CD14-positive monocyte (primary cell): ENCODE data around the gene DGKB. TPM values are rescaled to one million over a fixed set of nuclear protein-coding genes. Genes with fewer than 3 reads are reported as not detected.

Experiments
- DNase-seq, 3 donors: peaks; one replicate each; pipeline ENCODE4 v3.0.0-alpha.2; 2011 to 2022
- H2AFZ ChIP-seq: 2 replicates; pipeline ENCODE4 v1.6.0; 2012; ENCODE audit warnings: mild to moderate bottlenecking, low read depth, low read length, inconsistent platforms; ENCODE audit not compliant: insufficient read depth, poor library complexity, severe bottlenecking
- H3K27ac ChIP-seq, 2 donors: 1 replicate in 1 of 2; 2 replicates in 1 of 2; pipeline ENCODE4 v1.5.1; 2012 to 2013; ENCODE audit warnings: low read length in 2 of 2, control low read depth in 1 of 2, inconsistent platforms in 1 of 2, low read depth in 1 of 2, mild to moderate bottlenecking in 1 of 2
- H3K27me3 ChIP-seq, 2 donors: one replicate each; pipeline versions ENCODE4 v1.6.0 to v1.6.1; 2011 to 2013; ENCODE audit warnings: low read length in 2 of 2; ENCODE audit not compliant: control insufficient read depth in 2 of 2, insufficient read depth in 2 of 2
- H3K36me3 ChIP-seq, 2 donors: replicated peaks in 1 of 2; 1 replicate in 1 of 2; 2 replicates in 1 of 2; pipeline versions ENCODE4 v1.5.1 to v1.6.1; 2012 to 2013; ENCODE audit warnings: low read length in 2 of 2, control low read depth in 1 of 2, inconsistent platforms in 1 of 2, mild to moderate bottlenecking in 1 of 2; ENCODE audit not compliant: insufficient read depth in 2 of 2, control insufficient read depth in 1 of 2
- H3K4me1 ChIP-seq, 2 donors: 1 replicate in 1 of 2; 2 replicates in 1 of 2; pipeline versions ENCODE4 v1.5.1 to v1.6.1; 2012 to 2013; ENCODE audit warnings: low read length in 2 of 2, control low read depth in 1 of 2, inconsistent platforms in 1 of 2, mild to moderate bottlenecking in 1 of 2, moderate library complexity in 1 of 2; ENCODE audit not compliant: insufficient read depth in 2 of 2, control insufficient read depth in 1 of 2
- H3K4me2 ChIP-seq: replicated peaks from 2 replicates; pipeline ENCODE3; 2012; ENCODE audit warnings: low read length, moderate library complexity, mild to moderate bottlenecking; ENCODE audit not compliant: poor library complexity, severe bottlenecking; ENCODE audit errors: extremely low read depth
- H3K4me3 ChIP-seq, 3 experiments: fragments of 200-600 bp in 1 of 3; sonication (generic) in 1 of 3; replicated peaks in 1 of 3; 1 replicate in 2 of 3; 2 replicates in 1 of 3; pipeline ENCODE4 v1.5.1; 2011 to 2013; ENCODE audit warnings: low read length in 3 of 3, mild to moderate bottlenecking in 3 of 3, control low read depth in 2 of 3, low read depth in 2 of 3, inconsistent platforms in 1 of 3, moderate library complexity in 1 of 3
- H3K79me2 ChIP-seq: 2 replicates; pipeline ENCODE4 v1.6.0; 2012; ENCODE audit warnings: mild to moderate bottlenecking, control low read depth, inconsistent platforms, low read length, moderate library complexity; ENCODE audit not compliant: insufficient read depth
- H3K9ac ChIP-seq: 2 replicates; pipeline ENCODE4 v1.6.0; 2017; ENCODE audit warnings: low read length, mild to moderate bottlenecking; ENCODE audit not compliant: insufficient read depth, poor library complexity, severe bottlenecking
- H3K9me3 ChIP-seq, 2 donors: replicated peaks in 1 of 2; 1 replicate in 1 of 2; 2 replicates in 1 of 2; pipeline versions ENCODE4 v1.5.1 to v1.6.1; 2012 to 2013; ENCODE audit warnings: low read length in 2 of 2, control low read depth in 1 of 2; ENCODE audit not compliant: control insufficient read depth in 1 of 2, insufficient read depth in 1 of 2
- H4K20me1 ChIP-seq: 2 replicates; pipeline ENCODE4 v1.6.0; 2012; ENCODE audit warnings: mild to moderate bottlenecking, low read length, control low read depth, moderate library complexity; ENCODE audit not compliant: insufficient read depth
- H3K27ac Mint-ChIP-seq, 7 donors: one replicate each; pipeline ENCODE4 v1.8.0; 2020; ENCODE audit warnings: mild to moderate bottlenecking in 7 of 7, mixed read lengths in 7 of 7, moderate library complexity in 6 of 7, inconsistent platforms in 2 of 7
- H3K27me3 Mint-ChIP-seq, 3 donors: one replicate each; pipeline ENCODE4 v1.8.0; 2021 to 2022; ENCODE audit warnings: low read depth in 3 of 3, mild to moderate bottlenecking in 3 of 3, mixed read lengths in 3 of 3, moderate library complexity in 3 of 3, inconsistent platforms in 1 of 3
- H3K36me3 Mint-ChIP-seq, 2 donors: one replicate each; pipeline ENCODE4 v1.8.0; 2020; ENCODE audit warnings: mixed read lengths in 2 of 2, inconsistent platforms in 1 of 2, mild to moderate bottlenecking in 1 of 2
- H3K4me1 Mint-ChIP-seq: one replicate; pipeline ENCODE4 v1.8.0; 2020; ENCODE audit warnings: mild to moderate bottlenecking, mixed read lengths
- H3K4me3 Mint-ChIP-seq, 2 donors: one replicate each; pipeline ENCODE4 v1.8.0; 2020; ENCODE audit warnings: mild to moderate bottlenecking in 2 of 2, mixed read lengths in 2 of 2, moderate library complexity in 1 of 2
- H3K9me3 Mint-ChIP-seq, 7 donors: one replicate each; pipeline ENCODE4 v1.8.0; 2020 to 2022; ENCODE audit warnings: mixed read lengths in 7 of 7, mild to moderate bottlenecking in 6 of 7, moderate library complexity in 6 of 7, inconsistent platforms in 2 of 7
- WGBS: methylation state at CpG from one replicate; pipeline ENCODE4 v1.1.5; 2013; ENCODE audit warnings: missing lambda C conversion rate; ENCODE audit not compliant: insufficient coverage; 5-methylcytosine and 5-hydroxymethylcytosine counted together
- intact Hi-C, 2 donors: fragments of 100-400 bp; cut with micrococcal nuclease; formaldehyde crosslinking; loops; one replicate each; pipeline versions ENCODE4 v1.15.0 to v1.15.1; 2023
- polyA plus RNA-seq, 3 donors: library from polyadenylated mRNA; depleted of rRNA in 1 of 3; unstranded in 2 of 3; stranded (reverse) in 1 of 3; fragments of 300-500 nt in 2 of 3; fragments of >200 nt in 1 of 3; fragmentation: Illumina TruSeq in 2 of 3; gene quantifications; 1 replicate in 2 of 3; 2 replicates in 1 of 3; pipeline ENCODE4 v1.2.3, GENCODE V29; 2012 to 2021
- TF ChIP-seq, protein P1 (sequence below): fragments of 200-600 bp; IDR thresholded peaks from one replicate; pipeline ENCODE4 v1.8.0; 2022; ENCODE audit warnings: antibody characterized with exemption, mild to moderate bottlenecking

Gene DGKB
- polyA plus RNA-seq, 3 donors = not detected

DNA sequence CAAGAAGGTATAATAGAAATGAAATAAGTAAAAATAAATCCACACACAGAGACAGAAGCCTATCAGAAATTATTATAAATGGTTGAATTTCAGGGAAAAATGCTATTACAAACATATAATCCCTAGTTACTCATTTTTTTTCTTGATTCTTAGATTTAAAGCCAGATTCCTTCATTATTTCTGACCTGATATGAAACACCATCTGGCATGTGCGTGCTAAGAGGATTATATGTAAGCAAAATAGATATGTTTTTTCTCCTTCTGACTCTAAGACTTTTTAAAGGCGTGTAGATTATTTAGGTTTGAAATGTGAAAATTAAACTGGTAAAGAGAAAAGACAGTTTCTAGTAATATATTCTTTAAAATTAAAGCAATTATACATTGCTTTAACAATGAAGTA is 676.4 kb downstream of the DGKB start:
- no peaks in the 10 kb centered on the region for H3K79me2 ChIP-seq
- Mint-ChIP-seq H3K9me3 (peaks cover 0 to 3% (median 1%) of the 10 kb centered on the region in 7 donors), H3K4me1 (no peaks in the 10 kb centered on the region), H3K4me3 (no peak overlapping the region), H3K27me3 (no peaks in the 10 kb centered on the region), H3K36me3 (no peaks in the 10 kb centered on the region), H3K27ac (no peak overlapping the region)
- no peak overlapping the region for H3K4me3 ChIP-seq
- H3K4me2 ChIP-seq = no peak overlapping the region
- no peaks in the 10 kb centered on the region for H3K27me3 ChIP-seq
- no CpG with 5 or more reads among the region's 2 CpGs for WGBS
- H3K4me1 ChIP-seq = no peaks in the 10 kb centered on the region
- no peaks in the 10 kb centered on the region for H4K20me1 ChIP-seq
- DNase-seq = no peak
- no peak overlapping the region for H2AFZ ChIP-seq
- intact Hi-C loops = no loop called here
- TF ChIP-seq, protein P1, sequence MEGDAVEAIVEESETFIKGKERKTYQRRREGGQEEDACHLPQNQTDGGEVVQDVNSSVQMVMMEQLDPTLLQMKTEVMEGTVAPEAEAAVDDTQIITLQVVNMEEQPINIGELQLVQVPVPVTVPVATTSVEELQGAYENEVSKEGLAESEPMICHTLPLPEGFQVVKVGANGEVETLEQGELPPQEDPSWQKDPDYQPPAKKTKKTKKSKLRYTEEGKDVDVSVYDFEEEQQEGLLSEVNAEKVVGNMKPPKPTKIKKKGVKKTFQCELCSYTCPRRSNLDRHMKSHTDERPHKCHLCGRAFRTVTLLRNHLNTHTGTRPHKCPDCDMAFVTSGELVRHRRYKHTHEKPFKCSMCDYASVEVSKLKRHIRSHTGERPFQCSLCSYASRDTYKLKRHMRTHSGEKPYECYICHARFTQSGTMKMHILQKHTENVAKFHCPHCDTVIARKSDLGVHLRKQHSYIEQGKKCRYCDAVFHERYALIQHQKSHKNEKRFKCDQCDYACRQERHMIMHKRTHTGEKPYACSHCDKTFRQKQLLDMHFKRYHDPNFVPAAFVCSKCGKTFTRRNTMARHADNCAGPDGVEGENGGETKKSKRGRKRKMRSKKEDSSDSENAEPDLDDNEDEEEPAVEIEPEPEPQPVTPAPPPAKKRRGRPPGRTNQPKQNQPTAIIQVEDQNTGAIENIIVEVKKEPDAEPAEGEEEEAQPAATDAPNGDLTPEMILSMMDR = no peak
- H3K9me3 ChIP-seq = no peaks in the 10 kb centered on the region
- no peaks in the 10 kb centered on the region for H3K36me3 ChIP-seq
- H3K9ac ChIP-seq = no peak overlapping the region
- no peak overlapping the region for H3K27ac ChIP-seq

DNA sequence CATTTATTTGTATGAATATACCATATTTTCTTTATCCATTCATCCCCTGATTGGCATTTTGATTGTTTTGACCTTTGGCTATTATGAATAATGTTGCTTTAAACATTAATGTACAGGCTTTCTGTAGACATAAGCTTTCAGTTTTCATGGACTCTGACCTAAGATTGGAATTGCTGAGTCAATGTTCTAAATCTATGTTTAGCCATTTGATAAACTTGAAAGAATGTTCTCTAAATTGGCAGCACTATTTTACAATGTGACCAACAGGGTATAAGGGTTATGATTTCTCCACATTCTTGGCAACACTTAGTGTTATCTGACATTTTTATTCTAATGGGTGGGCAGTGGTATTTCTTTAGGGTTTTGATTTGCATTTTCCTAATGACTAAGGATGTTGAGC is 683.4 kb downstream of the DGKB start:
- intact Hi-C loops = no loop called here
- no peak for DNase-seq
- H3K27me3 Mint-ChIP-seq = no peaks in the 10 kb centered on the region

More for the DNA sequence above, 683.4 kb downstream of the DGKB start:
- no peak overlapping the region for H3K4me3 Mint-ChIP-seq
- no peaks in the 10 kb centered on the region for H3K4me1 Mint-ChIP-seq
- no peaks in the 10 kb centered on the region for H3K4me1 ChIP-seq
- H3K9me3 ChIP-seq = no peaks in the 10 kb centered on the region
- H3K36me3 ChIP-seq = no peaks in the 10 kb centered on the region
- no peak overlapping the region for H3K27ac ChIP-seq
- H4K20me1 ChIP-seq = no peaks in the 10 kb centered on the region
- TF ChIP-seq, protein P1 = no peak
- H3K36me3 Mint-ChIP-seq = no peaks in the 10 kb centered on the region
- no peak overlapping the region for H3K4me2 ChIP-seq
- no peak overlapping the region for H3K27ac Mint-ChIP-seq
- no peaks in the 10 kb centered on the region for H3K27me3 ChIP-seq
- no peak overlapping the region for H3K4me3 ChIP-seq
- H3K9ac ChIP-seq = no peak overlapping the region
- no peaks in the 10 kb centered on the region for H3K79me2 ChIP-seq
- peaks cover 0 to 2% (median 0%) of the 10 kb centered on the region in 7 donors for H3K9me3 Mint-ChIP-seq
- no peak overlapping the region for H2AFZ ChIP-seq
